GM12878 (cell line): Measurements from ENCODE around the gene NFYC. TPM values are rescaled to one million over a fixed set of nuclear protein-coding genes. Genes with fewer than 3 reads are reported as not detected.

Experiments
- ATAC-seq: fragments of 200-7000 bp; cut with Tn5 transposase; 3 replicates; pipeline ENCODE4 v1.9.1; 2020; ENCODE audit warnings: mild to moderate bottlenecking, moderate library complexity
- BruUV-seq: library from RNA; stranded (reverse); fragments of 400-500 nt; replicated peaks from 2 replicates; lab custom pipeline; 2021; lab: Mats Ljungman, UMichigan
- CTCF ChIA-PET: fragments of 300-600 bp; sonication (Branson Sonifier 250); formaldehyde crosslinking; extraction: SDS; loops from one replicate; lab custom pipeline; 2021; ENCODE audit warnings: inconsistent platforms; lab: Yijun Ruan, JAX
- POLR2A ChIA-PET: fragments of 350-600 bp; formaldehyde crosslinking; extraction: SDS; loops from one replicate; lab custom pipeline; 2021; ENCODE audit warnings: inconsistent platforms; lab: Charles Lee
- RAD21 ChIA-PET: fragments of 300-600 bp; sonication (Branson Sonifier 250); formaldehyde crosslinking; loops from one replicate; lab custom pipeline; 2023; ENCODE audit warnings: antibody characterized with exemption; ENCODE audit not compliant: unreplicated experiment; lab: Charles Lee
- SMC1A ChIA-PET: fragments of 300-600 bp; sonication (Branson Sonifier 250); formaldehyde crosslinking; loops from one replicate; lab custom pipeline; 2023; ENCODE audit not compliant: unreplicated experiment, uncharacterized antibody; lab: Charles Lee
- DNase-seq: peaks from one replicate; pipeline ENCODE4 v3.0.0-alpha.2; 2011; ENCODE audit warnings: low read depth, low spot score
- FAIRE-seq: peaks from 3 replicates; lab custom pipeline; 2011; peaks lifted over from hg19 to GRCh38; lab: Jason Lieb, UNC
- H2AFZ ChIP-seq: 2 replicates; pipeline ENCODE4 v1.6.0; 2011; ENCODE audit warnings: low read depth, low read length, control low read depth; ENCODE audit not compliant: control insufficient read depth
- H3K27ac ChIP-seq: 2 replicates; pipeline ENCODE4 v1.5.1; 2011; ENCODE audit warnings: control low read depth; ENCODE audit not compliant: control insufficient read depth, insufficient read depth
- H3K27me3 ChIP-seq, 2 experiments: replicated peaks in 1 of 2; 2 replicates each; pipeline versions ENCODE4 v1.6.0 to v1.6.1; 2011; ENCODE audit warnings: low read length in 1 of 2; ENCODE audit not compliant: control insufficient read depth in 2 of 2, insufficient read depth in 2 of 2
- H3K36me3 ChIP-seq, 2 experiments: 2 replicates each; pipeline ENCODE4 v1.5.1; 2011; ENCODE audit warnings: low read length in 1 of 2; ENCODE audit not compliant: control insufficient read depth in 2 of 2, insufficient read depth in 2 of 2
- H3K4me1 ChIP-seq: 2 replicates; pipeline ENCODE4 v1.6.1; 2011; ENCODE audit warnings: mild to moderate bottlenecking, low read length, moderate library complexity, mixed read lengths; ENCODE audit not compliant: control insufficient read depth, insufficient read depth
- H3K4me2 ChIP-seq: 2 replicates; pipeline ENCODE4 v1.6.0; 2011; ENCODE audit warnings: control low read depth; ENCODE audit not compliant: control insufficient read depth, insufficient read depth
- H3K4me3 ChIP-seq: fragments of 200-600 bp; sonication (generic); 2 replicates; pipeline ENCODE4 v1.5.1; 2016
- H3K79me2 ChIP-seq: 2 replicates; pipeline ENCODE4 v1.6.0; 2011; ENCODE audit warnings: low read length; ENCODE audit not compliant: control insufficient read depth, insufficient read depth
- H3K9ac ChIP-seq: 2 replicates; pipeline ENCODE4 v1.8.0; 2011; ENCODE audit warnings: low read length, control low read depth, mixed read lengths; ENCODE audit not compliant: control insufficient read depth, insufficient read depth
- H3K9me3 ChIP-seq: replicated peaks from 3 replicates; pipeline ENCODE4 v1.5.1; 2011; ENCODE audit warnings: mild to moderate bottlenecking, low read length; ENCODE audit not compliant: control insufficient read depth, insufficient read depth
- H4K20me1 ChIP-seq: 2 replicates; pipeline ENCODE4 v1.6.0; 2011; ENCODE audit not compliant: control insufficient read depth, insufficient read depth
- ATF2 ChIP-seq: IDR thresholded peaks from 2 replicates; pipeline ENCODE4 v1.6.1; 2012; ENCODE audit warnings: low read length, inconsistent platforms
- BHLHE40 ChIP-seq, 2 experiments: fragments of 450-650 bp in 1 of 2; IDR thresholded peaks; 2 replicates each; pipeline ENCODE4 v1.6.1; 2011 to 2017; ENCODE audit warnings: low read depth in 2 of 2, borderline replicate concordance in 1 of 2, improper control_type of control experiment in 1 of 2, low read length in 1 of 2, mild to moderate bottlenecking in 1 of 2
- CBX3 ChIP-seq: fragments of 200-600 bp; sonication (generic); IDR thresholded peaks from 2 replicates; pipeline ENCODE4 v1.6.1; 2016; ENCODE audit warnings: low read depth, borderline replicate concordance
- CHD1 ChIP-seq: IDR thresholded peaks from 2 replicates; pipeline ENCODE4 v1.6.1; 2012; ENCODE audit warnings: low read depth, low read length, improper control_type of control experiment
- DPF2 ChIP-seq: fragments of 450-650 bp; IDR thresholded peaks from 2 replicates; pipeline ENCODE4 v1.6.1; 2017; ENCODE audit warnings: mild to moderate bottlenecking
- EGR1 ChIP-seq, 2 experiments: IDR thresholded peaks; 1 replicate in 1 of 2; 2 replicates in 1 of 2; pipeline ENCODE4 v1.6.1; 2011 to 2012; ENCODE audit warnings: low read depth in 2 of 2, low read length in 2 of 2, borderline replicate concordance in 1 of 2, mild to moderate bottlenecking in 1 of 2, moderate library complexity in 1 of 2
- GATAD2B ChIP-seq: fragments of 450-650 bp; conservative IDR thresholded peaks from 2 replicates; pipeline ENCODE4 v1.6.1; 2017; ENCODE audit warnings: low read depth, mild to moderate bottlenecking, moderate library complexity
- IKZF1 ChIP-seq: fragments of 450-650 bp; conservative IDR thresholded peaks from 2 replicates; pipeline ENCODE4 v1.6.1; 2017; ENCODE audit warnings: antibody characterized with exemption, mild to moderate bottlenecking
- IRF4 ChIP-seq: IDR thresholded peaks from 2 replicates; pipeline ENCODE4 v1.6.1; 2011; ENCODE audit warnings: low read depth, low read length
- MTA2 ChIP-seq: fragments of 450-650 bp; IDR thresholded peaks from 2 replicates; pipeline ENCODE4 v1.6.1; 2016; ENCODE audit warnings: low read depth, mild to moderate bottlenecking, moderate library complexity
- NRF1 ChIP-seq: conservative IDR thresholded peaks from 2 replicates; pipeline ENCODE4 v1.6.1; 2011; ENCODE audit warnings: mild to moderate bottlenecking, low read depth, low read length, improper control_type of control experiment
- PBX3 ChIP-seq: IDR thresholded peaks from 2 replicates; pipeline ENCODE4 v1.6.1; 2011; ENCODE audit warnings: mild to moderate bottlenecking, low read depth, low read length, moderate library complexity; ENCODE audit not compliant: insufficient replicate concordance
- POLR2A ChIP-seq: IDR thresholded peaks from 2 replicates; pipeline ENCODE4 v1.6.1; 2011; ENCODE audit warnings: low read depth, mild to moderate bottlenecking, low read length
- SRF ChIP-seq, 2 experiments: IDR thresholded peaks; 2 replicates each; pipeline ENCODE4 v1.6.1; 2011; ENCODE audit warnings: low read depth in 2 of 2, low read length in 2 of 2, mild to moderate bottlenecking in 1 of 2, moderate library complexity in 1 of 2
- USF1 ChIP-seq: IDR thresholded peaks from 2 replicates; pipeline ENCODE4 v1.6.1; 2011; ENCODE audit warnings: borderline replicate concordance, low read depth, mild to moderate bottlenecking, moderate library complexity, mixed read lengths, low read length; ENCODE audit not compliant: insufficient read depth; ENCODE audit errors: extremely low read length
- ZNF24 ChIP-seq: fragments of 450-650 bp; IDR thresholded peaks from 2 replicates; pipeline ENCODE4 v1.6.1; 2017; ENCODE audit warnings: antibody characterized with exemption, mild to moderate bottlenecking
- ZZZ3 ChIP-seq: IDR thresholded peaks from 2 replicates; pipeline ENCODE4 v1.6.1; 2011; ENCODE audit warnings: low read depth; ENCODE audit not compliant: control insufficient read depth, insufficient read length
- WGBS: methylation state at CpG from one replicate; pipeline ENCODE4 v1.1.6; 2016; ENCODE audit warnings: low lambda C conversion rate; ENCODE audit not compliant: insufficient replicate concordance, insufficient coverage; ENCODE audit errors: missing lambda C conversion rate; 5-methylcytosine and 5-hydroxymethylcytosine counted together
- in situ Hi-C: fragments of 300-500 bp; cut with MboI; formaldehyde crosslinking; loops from 9 replicates; pipeline ENCODE4 v1.14.3; 2018; ENCODE audit warnings: mixed read lengths
- intact Hi-C: fragments of 100-400 bp; cut with micrococcal nuclease; formaldehyde crosslinking; loops from one replicate; pipeline ENCODE4 v1.14.2; 2022; ENCODE audit not compliant: unreplicated experiment
- polyA plus RNA-seq, 11 experiments: library from polyadenylated mRNA; depleted of rRNA in 4 of 11; unstranded in 6 of 11; stranded (reverse) in 5 of 11; fragments of >200 nt; fragmentation: Nextera tagmentation in 4 of 11; fragmentation: Illumina TruSeq in 1 of 11; extraction: Ambion mirVana in 4 of 11; extraction: Trizol in 1 of 11; gene quantifications; 1 replicate in 1 of 11; 2 replicates in 10 of 11; pipeline versions ENCODE4 v1.2.1 to v1.2.3, GENCODE V29; 2011 to 2016; ENCODE audit warnings: inconsistent platforms in 2 of 11, missing spikeins in 2 of 11, low read depth in 1 of 11
- total RNA-seq, 4 experiments: library from RNA; depleted of rRNA in 3 of 4; stranded (reverse); fragments of >200 nt in 3 of 4; fragmentation: Illumina TruSeq in 1 of 4; extraction: Trizol in 1 of 4; gene quantifications; 2 replicates each; pipeline versions ENCODE4 v1.2.1 to v1.2.3, GENCODE V29; 2013 to 2021

NFYC gene
- total and polyA plus RNA-seq, 10 of the 15 experiments (the other 5 are each of a cell fraction or from before 2014, with no cell fraction given): 4.3 to 84.2 (median 58.3) TPM

GRCh38 chr1:40802078-40802741 lies 110.7 kb downstream of the NFYC start:
- Histone ChIP-seq H3K9ac (no peak overlapping the region), H3K9me3 (no peaks in the 10 kb centered on the region), H3K4me2 (peak overlapping the region; percentile 85), H2AFZ (peak overlapping the region; percentile 64), H3K4me1 (peaks cover 30% of the 10 kb centered on the region), H3K79me2 (no peaks in the 10 kb centered on the region), H4K20me1 (no peaks in the 10 kb centered on the region), H3K4me3 (peak overlapping the region; percentile 61), H3K27ac (no peak overlapping the region), H3K36me3 (no peaks in the 10 kb centered on the region), H3K27me3 (no peaks in the 10 kb centered on the region)
- DNase-seq: no peak
- ATAC-seq: peak; percentile 95
- POLR2A ChIA-PET: no interaction called here
- no peak for FAIRE-seq
- BruUV-seq: no TSS peak
- RAD21 ChIA-PET: no interaction called here
- intact Hi-C loops (no loop called here), in situ Hi-C loops (no loop called here)
- CTCF ChIA-PET: interaction anchor here (2.5 kb wide), 1 partner anchor 28 kb away, joined by 12 read pairs; no protein-coding TSS in a partner anchor
- WGBS: 15% methylated on average over 32 of the region's 56 CpGs
- SMC1A ChIA-PET: interaction anchor here (0.5 kb wide), 1 partner anchor 44 kb away, joined by 3 read pairs; no protein-coding TSS in a partner anchor
- no peak for TF ChIP-seq USF1
- TF ChIP-seq POLR2A: no peak
- TF ChIP-seq CHD1: no peak
- TF ChIP-seq ATF2: no peak
- peak in 1 of 2 experiments; percentile 56; a peak in 1 of 3 replicates for TF ChIP-seq EGR1 (IDR thresholded peaks at IDR 0.05; ENCODE audit: borderline replicate concordance in 1 of 2, low read depth in 2 of 2, low read length in 2 of 2)
- TF ChIP-seq ZZZ3: no peak
- TF ChIP-seq GATAD2B: peak; percentile 29; the same call in 1 of the 2 replicates
- 0 out of 4 replicates have a peak, but pooled peaks of 1 of the 2 experiments have one; percentile 12 for TF ChIP-seq SRF (IDR thresholded peaks at IDR 0.05; ENCODE audit: low read depth in 2 of 2, low read length in 2 of 2)
- TF ChIP-seq DPF2: peak; percentile 52; the same call in 1 of the 2 replicates
- no peak for TF ChIP-seq MTA2
- peak; percentile 31; the same call in 1 of the 2 replicates for TF ChIP-seq IKZF1
- no peak for TF ChIP-seq PBX3
- no peak for TF ChIP-seq NRF1
- no peak for TF ChIP-seq CBX3
- TF ChIP-seq IRF4: no peak
- no peak for TF ChIP-seq ZNF24
- TF ChIP-seq BHLHE40 (IDR thresholded peaks at IDR 0.05; ENCODE audit: borderline replicate concordance in 1 of 2, low read depth in 2 of 2, low read length in 1 of 2): peak in 1 of 2 experiments; percentile 38; a peak in 1 of 4 replicates
